ENCODE results near the gene YEATS4.

DNA sequence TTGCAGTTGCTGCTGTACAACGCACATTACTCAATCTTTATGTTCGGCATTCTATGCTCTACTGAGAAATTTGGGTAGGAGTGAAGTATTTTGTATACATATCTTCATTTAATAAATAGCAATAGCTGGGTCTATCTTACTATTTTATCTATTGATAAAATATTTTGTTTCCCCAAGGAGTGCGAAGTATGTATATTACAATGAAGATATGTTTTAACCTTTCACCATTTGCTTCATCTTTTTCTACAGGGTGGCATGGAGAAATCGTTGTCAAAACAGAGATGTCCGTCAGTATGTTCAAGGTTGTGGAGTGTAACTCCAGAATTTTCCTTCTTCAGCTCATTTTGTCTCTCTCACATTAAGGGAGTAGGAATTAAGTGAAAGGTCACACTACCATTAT, 6.6 kb upstream of the YEATS4 start:
- TF ChIP-seq, protein P1, sequence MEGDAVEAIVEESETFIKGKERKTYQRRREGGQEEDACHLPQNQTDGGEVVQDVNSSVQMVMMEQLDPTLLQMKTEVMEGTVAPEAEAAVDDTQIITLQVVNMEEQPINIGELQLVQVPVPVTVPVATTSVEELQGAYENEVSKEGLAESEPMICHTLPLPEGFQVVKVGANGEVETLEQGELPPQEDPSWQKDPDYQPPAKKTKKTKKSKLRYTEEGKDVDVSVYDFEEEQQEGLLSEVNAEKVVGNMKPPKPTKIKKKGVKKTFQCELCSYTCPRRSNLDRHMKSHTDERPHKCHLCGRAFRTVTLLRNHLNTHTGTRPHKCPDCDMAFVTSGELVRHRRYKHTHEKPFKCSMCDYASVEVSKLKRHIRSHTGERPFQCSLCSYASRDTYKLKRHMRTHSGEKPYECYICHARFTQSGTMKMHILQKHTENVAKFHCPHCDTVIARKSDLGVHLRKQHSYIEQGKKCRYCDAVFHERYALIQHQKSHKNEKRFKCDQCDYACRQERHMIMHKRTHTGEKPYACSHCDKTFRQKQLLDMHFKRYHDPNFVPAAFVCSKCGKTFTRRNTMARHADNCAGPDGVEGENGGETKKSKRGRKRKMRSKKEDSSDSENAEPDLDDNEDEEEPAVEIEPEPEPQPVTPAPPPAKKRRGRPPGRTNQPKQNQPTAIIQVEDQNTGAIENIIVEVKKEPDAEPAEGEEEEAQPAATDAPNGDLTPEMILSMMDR (IDR thresholded peaks at IDR 0.05; ENCODE audit: low read depth, low read length), result no peak
- TF ChIP-seq EZH2phosphoT487 (IDR thresholded peaks at IDR 0.05; ENCODE audit: low read depth), result no peak

Measured in OCI-LY3 (cell line).